Right atrium auricular region (tissue), 2 donors: ENCODE results near the gene URI1. TPM values are rescaled to one million over a fixed set of nuclear protein-coding genes. Genes with fewer than 3 reads are reported as not detected.

ENCODE experiments used
- DNase-seq: peaks from one replicate; pipeline ENCODE4 v3.0.0-alpha.2; 2019; ENCODE audit warnings: low spot score
- H3K27ac ChIP-seq, 2 donors: fragments of 200-600 bp; sonication (generic); 1 replicate in 1 of 2; 2 replicates in 1 of 2; pipeline ENCODE4 v1.5.1; 2016 to 2019
- H3K27me3 ChIP-seq, 2 donors: fragments of 200-600 bp; sonication (generic); one replicate each; pipeline versions ENCODE4 v1.5.1 to v1.6.0; 2017 to 2019
- H3K36me3 ChIP-seq: fragments of 200-600 bp; sonication (generic); one replicate; pipeline ENCODE4 v1.5.1; 2016
- H3K4me1 ChIP-seq, 2 donors: fragments of 200-600 bp; sonication (generic); one replicate each; pipeline versions ENCODE4 v1.5.1 to v1.6.0; 2017 to 2019
- H3K4me3 ChIP-seq, 2 donors: fragments of 200-600 bp; sonication (generic); 1 replicate in 1 of 2; 2 replicates in 1 of 2; pipeline ENCODE4 v1.5.1; 2017 to 2019; ENCODE audit warnings: mild to moderate bottlenecking in 1 of 2, moderate library complexity in 1 of 2
- H3K9me3 ChIP-seq, 2 donors: fragments of 200-600 bp; sonication (generic); one replicate each; pipeline ENCODE4 v1.5.1; 2019
- CTCF ChIP-seq, 2 donors: fragments of 200-600 bp; sonication (generic); IDR thresholded peaks; one replicate each; pipeline ENCODE4 v1.5.1; 2019; ENCODE audit warnings: antibody characterized with exemption in 2 of 2
- total RNA-seq, 2 donors: library from RNA; depleted of rRNA; stranded (reverse); fragments of >200 nt; gene quantifications; one replicate each; pipeline ENCODE4 v1.1.0, GENCODE V29; 2016

URI1 gene
- total RNA-seq, 2 donors from 2014 or later, result 29.3 to 34.7 TPM

DNA sequence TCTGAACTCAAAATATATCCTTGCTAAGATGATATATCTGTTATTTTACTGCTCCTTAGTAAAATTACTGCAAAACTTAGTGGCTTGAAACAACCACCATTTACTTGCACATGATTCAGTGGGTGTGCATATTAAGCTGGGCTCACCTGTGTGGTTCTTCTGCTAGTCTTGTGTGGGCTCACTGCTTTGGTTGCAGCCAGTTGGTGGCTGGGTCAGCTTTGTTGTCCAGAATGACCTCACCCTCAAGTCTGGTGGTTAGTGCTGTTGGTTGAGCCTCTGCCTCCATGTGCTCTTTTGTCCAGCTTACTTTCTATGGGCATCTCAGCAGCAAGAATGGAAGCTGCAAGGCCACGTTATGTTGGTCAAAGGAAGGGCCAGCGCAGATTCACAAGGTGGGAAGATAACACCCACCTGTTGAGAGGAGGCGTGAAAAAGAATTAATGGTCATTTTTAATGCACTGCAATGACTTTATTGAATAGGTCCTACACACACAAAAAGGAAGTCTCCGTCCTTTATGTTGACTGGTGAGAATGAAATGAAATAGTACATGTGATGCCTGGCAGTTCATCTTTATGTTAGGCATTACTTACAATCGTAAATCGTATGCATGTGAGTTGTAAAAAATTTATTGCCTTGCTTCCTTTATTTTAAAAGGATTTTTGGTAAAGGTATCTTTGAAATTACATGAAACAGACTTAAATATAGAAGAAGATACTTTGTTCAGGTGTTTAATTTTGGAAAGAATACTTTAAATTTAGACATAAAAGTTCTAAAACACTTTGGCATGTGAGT is 34.3 kb downstream of the URI1 start:
- Histone ChIP-seq H3K27ac (no peak overlapping the region), H3K27me3 (no peaks in the 10 kb centered on the region), H3K4me1 (peaks cover 0 to 15% of the 10 kb centered on the region in 2 donors), H3K4me3 (no peak overlapping the region), H3K9me3 (no peaks in the 10 kb centered on the region), H3K36me3 (no peaks in the 10 kb centered on the region)
- no peak for TF ChIP-seq CTCF (IDR thresholded peaks at IDR 0.05)
- no peak for DNase-seq

DNA sequence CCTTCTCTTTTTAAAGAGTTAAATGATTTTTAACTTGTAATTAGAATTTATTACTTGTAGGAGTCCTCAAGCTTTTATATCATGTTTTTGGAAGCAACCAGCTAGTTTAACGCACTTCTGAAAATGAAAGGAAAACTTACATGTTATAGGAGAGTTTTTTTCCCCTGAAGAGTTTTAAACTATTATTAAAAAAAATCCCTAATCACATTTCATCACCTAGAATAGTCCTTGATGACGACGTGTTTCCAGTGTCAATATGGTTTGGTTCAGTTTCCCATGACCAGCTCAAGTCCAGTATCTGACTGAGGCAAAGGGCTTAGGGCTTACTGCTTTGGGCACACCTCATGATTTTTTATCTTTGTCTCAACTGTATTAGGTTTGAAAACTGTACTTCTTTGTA is 36.0 kb downstream of the URI1 start:
- no peak for TF ChIP-seq CTCF (IDR thresholded peaks at IDR 0.05)

GRCh38 chr19:29983568-29983967 is 41.5 kb downstream of the URI1 start:
- H3K4me1 ChIP-seq, result peaks cover 0 to 7% of the 10 kb centered on the region in 2 donors
- no peak overlapping the region for H3K4me3 ChIP-seq
- DNase-seq, result no peak
- no peaks in the 10 kb centered on the region for H3K36me3 ChIP-seq
- H3K27me3 ChIP-seq, result no peaks in the 10 kb centered on the region
- H3K27ac ChIP-seq, result no peak overlapping the region
- TF ChIP-seq CTCF (IDR thresholded peaks at IDR 0.05), result no peak
- no peaks in the 10 kb centered on the region for H3K9me3 ChIP-seq

More for the DNA sequence above, 36.0 kb downstream of the URI1 start:
- no peak for DNase-seq
- Histone ChIP-seq H3K27me3 (no peaks in the 10 kb centered on the region), H3K4me3 (no peak overlapping the region), H3K4me1 (peaks cover 0 to 14% of the 10 kb centered on the region in 2 donors), H3K36me3 (no peaks in the 10 kb centered on the region), H3K9me3 (no peaks in the 10 kb centered on the region), H3K27ac (no peak overlapping the region)

DNA sequence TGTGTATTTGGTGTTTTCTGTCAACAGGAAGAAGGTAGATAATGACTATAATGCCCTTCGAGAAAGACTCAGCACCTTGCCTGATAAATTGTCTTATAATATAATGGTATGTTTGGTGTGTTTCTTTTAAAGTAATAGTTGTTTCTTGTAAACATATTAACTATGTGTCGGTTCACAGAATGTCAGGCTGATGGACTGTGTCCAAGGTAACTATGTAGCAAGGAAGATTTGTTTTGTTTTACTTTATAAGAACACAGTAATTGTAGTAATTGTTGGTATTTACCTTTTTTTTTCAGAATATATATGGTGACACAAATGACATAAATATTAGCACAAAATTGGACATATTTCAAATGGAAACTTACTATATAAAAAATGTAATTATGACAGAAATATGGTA is 43.2 kb downstream of the URI1 start:
- peaks cover 0 to 6% of the 10 kb centered on the region in 2 donors for H3K4me1 ChIP-seq
- no peak for DNase-seq
- TF ChIP-seq CTCF (IDR thresholded peaks at IDR 0.05), result no peak
- no peak overlapping the region for H3K27ac ChIP-seq
- no peaks in the 10 kb centered on the region for H3K36me3 ChIP-seq
- no peaks in the 10 kb centered on the region for H3K9me3 ChIP-seq
- no peaks in the 10 kb centered on the region for H3K27me3 ChIP-seq
- H3K4me3 ChIP-seq, result no peak overlapping the region

- TF ChIP-seq CTCF (IDR thresholded peaks at IDR 0.05), result no peak
- H3K27ac ChIP-seq, result no peak overlapping the region
- peaks cover 0 to 7% of the 10 kb centered on the region in 2 donors for H3K9me3 ChIP-seq
- H3K4me3 ChIP-seq, result no peak overlapping the region
- DNase-seq, result no peak
- no peaks in the 10 kb centered on the region for H3K36me3 ChIP-seq
- H3K27me3 ChIP-seq, result no peaks in the 10 kb centered on the region
- no peaks in the 10 kb centered on the region for H3K4me1 ChIP-seq
These were observed 46.3 kb downstream of the URI1 start for GRCh38 chr19:29988351-29988750.
